ENCODE measurements around the gene MLLT6.

MLLT6 gene

GRCh38 chr17:38676706-38677504 is 28.2 kb upstream of the MLLT6 start:
- peak; percentile 86 for DNase-seq (ENCODE audit: low spot score)
- in situ Hi-C loops (cut with MboI; ENCODE audit: low pct_unique_long_range_greater_than_20kb, low sequenced_read_pairs, unreplicated experiment): loop anchor here (5.0 kb wide), 1 partner anchor 60 kb away; no protein-coding TSS in a partner anchor
- TF ChIP-seq CTCF (IDR thresholded peaks at IDR 0.05; ENCODE audit: extremely low read depth, insufficient read depth, missing control alignments): peak; percentile 98

GRCh38 chr17:38677819-38678218 is 27.3 kb upstream of the MLLT6 start:
- TF ChIP-seq CTCF (IDR thresholded peaks at IDR 0.05; ENCODE audit: extremely low read depth, insufficient read depth, missing control alignments): no peak
- DNase-seq (ENCODE audit: low spot score): no peak
- in situ Hi-C loops (cut with MboI; ENCODE audit: low pct_unique_long_range_greater_than_20kb, low sequenced_read_pairs, unreplicated experiment): loop anchor here (5.0 kb wide), 1 partner anchor 59 kb away; no protein-coding TSS in a partner anchor

- in situ Hi-C loops (cut with MboI; ENCODE audit: low pct_unique_long_range_greater_than_20kb, low sequenced_read_pairs, unreplicated experiment): no loop called here
- no peak for DNase-seq (ENCODE audit: low spot score)
- TF ChIP-seq CTCF (IDR thresholded peaks at IDR 0.05; ENCODE audit: extremely low read depth, insufficient read depth, missing control alignments): no peak
Measured at GRCh38 chr17:38681096-38681495, 24.0 kb upstream of the MLLT6 start.

- in situ Hi-C loops (cut with MboI; ENCODE audit: low pct_unique_long_range_greater_than_20kb, low sequenced_read_pairs, unreplicated experiment): no loop called here
- TF ChIP-seq CTCF (IDR thresholded peaks at IDR 0.05; ENCODE audit: extremely low read depth, insufficient read depth, missing control alignments): no peak
- DNase-seq (ENCODE audit: low spot score): no peak
Measured at GRCh38 chr17:38685491-38685890, 19.6 kb upstream of the MLLT6 start.

- no peak for DNase-seq (ENCODE audit: low spot score)
- in situ Hi-C loops (cut with MboI; ENCODE audit: low pct_unique_long_range_greater_than_20kb, low sequenced_read_pairs, unreplicated experiment): no loop called here
- TF ChIP-seq CTCF (IDR thresholded peaks at IDR 0.05; ENCODE audit: extremely low read depth, insufficient read depth, missing control alignments): no peak
Measured at GRCh38 chr17:38687286-38687685, 17.8 kb upstream of the MLLT6 start.

GRCh38 chr17:38690386-38690785 is 14.7 kb upstream of the MLLT6 start:
- TF ChIP-seq CTCF (IDR thresholded peaks at IDR 0.05; ENCODE audit: extremely low read depth, insufficient read depth, missing control alignments): no peak
- in situ Hi-C loops (cut with MboI; ENCODE audit: low pct_unique_long_range_greater_than_20kb, low sequenced_read_pairs, unreplicated experiment): no loop called here
- DNase-seq (ENCODE audit: low spot score): no peak

Data from GM13977 (cell line).